Epithelial cell of prostate (primary cell): ENCODE data around the gene HOTAIR.

ENCODE experiments used
- DNase-seq: peaks from one replicate; pipeline ENCODE4 v3.0.0-alpha.2; 2011; ENCODE audit warnings: low read depth, low spot score
- H3K27ac ChIP-seq: fragments of 450-650 bp; 2 replicates; pipeline ENCODE4 v1.5.1; 2017; ENCODE audit warnings: mild to moderate bottlenecking

Gene HOTAIR

GRCh38 chr12:53988541-53989226 is 13.9 kb upstream of the HOTAIR start:
- DNase-seq: no peak
- H3K27ac ChIP-seq: no peak overlapping the region

- no peak overlapping the region for H3K27ac ChIP-seq
- no peak for DNase-seq
Measured at GRCh38 chr12:53987787-53988230, 13.1 kb upstream of the HOTAIR start.

- DNase-seq: no peak
- no peak overlapping the region for H3K27ac ChIP-seq
Measured at GRCh38 chr12:53986686-53987483, 12.1 kb upstream of the HOTAIR start.

- no peak for DNase-seq
- no peak overlapping the region for H3K27ac ChIP-seq
Measured at GRCh38 chr12:53985994-53986685, 11.4 kb upstream of the HOTAIR start.

GRCh38 chr12:53985692-53985993 is 10.9 kb upstream of the HOTAIR start:
- no peak for DNase-seq
- no peak overlapping the region for H3K27ac ChIP-seq

DNA sequence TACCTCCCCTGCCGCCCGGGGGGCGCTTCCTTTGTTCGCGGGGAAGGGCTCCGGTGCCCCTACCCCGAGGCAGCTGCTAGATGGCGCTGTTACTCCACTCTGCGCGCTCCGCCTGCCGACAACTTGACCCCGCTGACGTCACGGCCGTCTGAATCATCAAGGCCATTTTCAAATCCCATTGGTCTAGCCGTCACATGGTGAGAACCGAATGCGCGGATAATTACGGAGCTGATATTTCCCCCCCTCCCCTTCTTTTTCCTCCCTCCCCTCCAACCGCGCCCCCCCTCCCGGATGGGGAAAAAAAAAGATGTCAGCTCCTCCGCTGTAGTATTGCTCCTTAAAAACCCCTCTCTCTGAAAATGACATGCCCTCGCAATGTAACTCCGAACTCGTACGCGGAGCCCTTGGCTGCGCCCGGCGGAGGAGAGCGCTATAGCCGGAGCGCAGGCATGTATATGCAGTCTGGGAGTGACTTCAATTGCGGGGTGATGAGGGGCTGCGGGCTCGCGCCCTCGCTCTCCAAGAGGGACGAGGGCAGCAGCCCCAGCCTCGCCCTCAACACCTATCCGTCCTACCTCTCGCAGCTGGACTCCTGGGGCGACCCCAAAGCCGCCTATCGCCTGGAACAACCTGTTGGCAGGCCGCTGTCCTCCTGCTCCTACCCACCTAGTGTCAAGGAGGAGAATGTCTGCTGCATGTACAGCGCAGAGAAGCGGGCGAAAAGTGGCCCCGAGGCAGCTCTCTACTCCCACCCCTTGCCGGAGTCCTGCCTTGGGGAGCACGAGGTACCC is 10.3 kb upstream of the HOTAIR start, which contains the start of gene HOXC10:
HOXC10 (plus strand) TSS at position 246 of the 791 bp plus-strand sequence; CDS start at position 360, 114 bp downstream.
- H3K27ac ChIP-seq: no peak within 1 kb of the TSS

GRCh38 chr12:53983950-53984572 is 9.3 kb upstream of the HOTAIR start:
- no peak for DNase-seq
- H3K27ac ChIP-seq: no peak overlapping the region

More for the DNA sequence above, 10.3 kb upstream of the HOTAIR start, which contains the start of gene HOXC10:
- peak; percentile 33 for DNase-seq

GRCh38 chr12:53983568-53983949 is 8.8 kb upstream of the HOTAIR start:
- H3K27ac ChIP-seq: no peak overlapping the region
- DNase-seq: no peak

GRCh38 chr12:53982648-53983567 is 8.2 kb upstream of the HOTAIR start:
- no peak for DNase-seq
- no peak overlapping the region for H3K27ac ChIP-seq

DNA sequence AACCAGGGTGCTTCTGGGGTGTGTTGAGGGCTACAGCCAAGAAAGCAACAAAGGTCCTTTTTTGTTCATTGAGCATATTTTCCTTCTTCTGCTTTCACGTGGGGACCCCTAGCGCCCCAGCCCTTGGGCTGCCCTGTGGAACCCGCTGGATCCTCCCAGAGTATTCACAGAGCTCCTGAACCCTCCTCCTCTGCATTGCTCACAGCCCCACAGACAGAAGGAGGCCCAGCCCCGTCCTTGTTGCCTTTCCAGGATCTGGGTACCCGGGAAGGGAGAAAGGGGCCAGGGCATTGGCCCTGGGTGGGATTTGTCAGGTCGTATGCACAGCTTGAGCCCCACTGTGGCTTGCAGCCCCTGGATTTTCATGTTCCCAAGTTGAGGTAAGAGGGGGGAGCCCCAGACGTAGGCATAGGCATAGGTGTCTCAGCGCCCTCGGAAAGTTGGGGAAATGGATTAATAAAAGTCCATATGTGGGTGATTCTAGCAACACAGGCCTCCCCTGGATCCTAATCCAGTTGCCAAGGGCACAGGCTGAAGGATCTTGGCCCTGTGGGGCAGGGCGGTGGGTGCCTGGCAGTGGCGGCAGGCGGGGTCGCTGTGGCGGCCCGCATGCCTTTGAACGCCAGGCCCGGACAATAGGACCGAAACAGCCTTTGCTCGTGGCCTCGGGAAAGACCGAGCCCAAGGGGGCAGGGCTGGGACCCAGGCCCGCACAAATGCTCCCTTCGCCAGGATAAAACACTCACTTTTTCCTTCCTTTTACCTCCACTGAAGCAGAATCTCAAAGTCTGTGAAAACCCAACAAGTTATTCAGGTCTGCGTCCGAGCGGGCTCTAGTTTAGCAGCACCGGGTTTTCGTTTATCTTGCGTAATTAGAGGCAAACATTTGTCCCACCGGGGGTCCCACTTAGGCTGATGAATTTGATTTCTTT is 7.1 kb upstream of the HOTAIR start:
- H3K27ac ChIP-seq: no peak overlapping the region
- DNase-seq: no peak

DNA sequence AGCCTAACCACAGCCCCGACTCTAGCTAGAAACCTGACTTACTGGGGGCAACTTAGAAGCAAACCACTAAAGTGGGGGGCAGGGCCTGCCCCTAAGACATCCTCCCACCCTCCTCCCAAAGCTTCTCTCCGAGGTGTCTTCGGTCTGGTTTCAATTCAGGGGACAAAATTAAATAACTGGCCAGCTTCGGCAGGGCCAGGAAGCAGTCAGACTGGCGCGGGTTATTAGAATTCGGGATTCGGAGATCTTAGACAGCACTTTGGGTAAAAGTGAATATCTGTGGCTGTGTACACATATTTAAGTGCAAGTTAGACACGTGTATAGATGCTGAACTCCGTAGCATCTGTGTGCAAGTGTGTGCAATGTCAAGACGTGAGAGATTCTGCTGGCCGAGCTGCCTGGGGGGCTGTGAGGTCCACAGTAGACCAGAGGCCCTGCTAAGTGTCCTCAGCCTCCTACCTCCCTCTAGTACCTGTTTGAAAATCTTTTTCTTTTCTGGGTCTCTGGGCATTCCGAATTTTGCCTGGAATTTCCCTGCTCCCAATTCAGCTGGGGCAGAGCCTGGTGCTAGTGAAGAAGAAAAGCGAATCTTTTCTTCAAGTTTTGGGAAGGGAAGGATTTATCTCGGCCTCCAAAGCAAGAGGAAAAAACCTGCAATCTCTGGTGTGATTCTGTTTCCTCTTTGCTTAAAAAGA is 6.2 kb upstream of the HOTAIR start:
- H3K27ac ChIP-seq: no peak overlapping the region
- DNase-seq: no peak

DNA sequence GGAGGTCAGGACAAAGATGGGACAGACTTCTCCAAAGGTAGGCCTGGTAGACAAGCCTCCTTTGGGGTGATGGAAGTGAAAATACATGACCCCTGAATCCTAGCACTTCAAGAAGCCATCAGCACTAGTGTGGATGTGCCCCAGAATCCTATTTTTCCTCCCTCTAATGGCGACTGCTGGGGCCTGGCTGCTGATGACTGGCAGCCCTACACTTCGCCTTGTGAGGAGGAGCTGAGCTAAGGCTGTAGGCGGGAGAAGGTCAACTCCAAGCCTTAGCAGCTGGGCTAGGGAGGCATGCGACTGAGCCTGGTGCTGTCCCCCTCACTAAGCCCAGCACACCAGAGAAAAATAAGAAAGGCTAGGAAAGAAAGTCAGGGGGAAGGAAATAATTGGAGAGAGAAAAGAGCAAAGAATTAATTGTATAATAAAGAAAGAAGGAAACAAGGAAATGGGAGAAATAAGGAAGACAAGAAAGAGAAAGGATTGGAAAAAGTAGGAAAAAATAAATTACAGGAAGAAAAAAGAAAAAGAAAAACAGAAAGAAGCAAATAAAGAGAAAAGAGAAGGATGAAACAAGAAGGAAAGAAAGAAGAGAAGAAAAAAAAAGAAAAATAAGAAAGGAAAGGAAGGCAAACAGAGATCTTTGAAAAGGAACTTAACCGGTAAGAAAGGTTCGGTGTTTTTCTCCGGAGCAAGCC is 5.5 kb upstream of the HOTAIR start:
- no peak overlapping the region for H3K27ac ChIP-seq
- DNase-seq: no peak

GRCh38 chr12:53978477-53979356 is 4.0 kb upstream of the HOTAIR start:
- H3K27ac ChIP-seq: no peak overlapping the region
- DNase-seq: no peak

- no peak for DNase-seq
- H3K27ac ChIP-seq: no peak overlapping the region
Measured at GRCh38 chr12:53977596-53978445, 3.1 kb upstream of the HOTAIR start.
